ENCODE results near the gene PIAS2.
"Not testable (repeated sequence)": the region's sequence is repeated elsewhere in the genome, so short reads cannot be mapped to it uniquely, and the experiment has no call there.

The PIAS2 gene

GRCh38 chr18:46810481-46811000 lies 106.8 kb downstream of the PIAS2 start:
- no peak for DNase-seq (ENCODE audit: extremely low read depth, low read depth)
- TF ChIP-seq CTCF (IDR thresholded peaks at IDR 0.05; ENCODE audit: low read depth, low read length), result no peak

- DNase-seq (ENCODE audit: extremely low read depth, low read depth), result no peak
These were observed 108.2 kb downstream of the PIAS2 start for GRCh38 chr18:46809145-46809544.

GRCh38 chr18:46795945-46796344 lies 121.4 kb downstream of the PIAS2 start:
- not testable (repeated sequence) for DNase-seq (ENCODE audit: extremely low read depth, low read depth)

More at GRCh38 chr18:46809145-46809544, 108.2 kb downstream of the PIAS2 start:
- no peak for TF ChIP-seq CTCF (IDR thresholded peaks at IDR 0.05; ENCODE audit: low read depth, low read length)

GRCh38 chr18:46794607-46795006 lies 122.7 kb downstream of the PIAS2 start:
- DNase-seq (ENCODE audit: extremely low read depth, low read depth), result no peak
- no peak for TF ChIP-seq CTCF (IDR thresholded peaks at IDR 0.05; ENCODE audit: low read depth, low read length)

GRCh38 chr18:46793565-46793964 lies 123.7 kb downstream of the PIAS2 start:
- DNase-seq (ENCODE audit: extremely low read depth, low read depth), result no peak
- no peak; the same call in 1 of the 2 replicates for TF ChIP-seq CTCF (IDR thresholded peaks at IDR 0.05; ENCODE audit: low read depth, low read length)

GRCh38 chr18:46789088-46789487 lies 128.2 kb downstream of the PIAS2 start:
- no peak for TF ChIP-seq CTCF (IDR thresholded peaks at IDR 0.05; ENCODE audit: low read depth, low read length)

GRCh38 chr18:46787674-46788073 lies 129.6 kb downstream of the PIAS2 start:
- no peak for TF ChIP-seq CTCF (IDR thresholded peaks at IDR 0.05; ENCODE audit: low read depth, low read length)

More at GRCh38 chr18:46789088-46789487, 128.2 kb downstream of the PIAS2 start:
- no peak for DNase-seq (ENCODE audit: extremely low read depth, low read depth)

GRCh38 chr18:46772357-46772756 lies 144.9 kb downstream of the PIAS2 start:
- no peak for TF ChIP-seq CTCF (IDR thresholded peaks at IDR 0.05; ENCODE audit: low read depth, low read length)
- DNase-seq (ENCODE audit: extremely low read depth, low read depth), result no peak

More at GRCh38 chr18:46787674-46788073, 129.6 kb downstream of the PIAS2 start:
- DNase-seq (ENCODE audit: extremely low read depth, low read depth), result no peak
